ENCODE measurements around the gene TPP2.

TPP2 gene

GRCh38 chr13:102596147-102597028, at the start of gene TPP2:
TPP2 (plus strand) TSS chr13:102596986; CDS start chr13:102597039, 53 bp downstream.
- DNase-seq (ENCODE audit: low read depth in 2 of 2) = peak; percentile 98 to 99

- no peak for DNase-seq (ENCODE audit: low read depth in 2 of 2)
These were observed 48.0 kb upstream of the TPP2 start for GRCh38 chr13:102548811-102549210.

GRCh38 chr13:102550507-102550906, 46.3 kb upstream of the TPP2 start:
- no peak for DNase-seq (ENCODE audit: low read depth in 2 of 2)

- DNase-seq (ENCODE audit: low read depth in 2 of 2) = no peak
These were observed 40.8 kb upstream of the TPP2 start for GRCh38 chr13:102555914-102556553.

- DNase-seq (ENCODE audit: low read depth in 2 of 2) = no peak
These were observed 40.0 kb upstream of the TPP2 start for GRCh38 chr13:102556806-102557205.

- DNase-seq (ENCODE audit: low read depth in 2 of 2) = no peak
These were observed 38.8 kb upstream of the TPP2 start for GRCh38 chr13:102558029-102558428.

- DNase-seq (ENCODE audit: low read depth in 2 of 2) = no peak
These were observed 34.9 kb upstream of the TPP2 start for GRCh38 chr13:102561933-102562332.

GRCh38 chr13:102563267-102563666, 33.5 kb upstream of the TPP2 start:
- DNase-seq (ENCODE audit: low read depth in 2 of 2) = no peak

- no peak for DNase-seq (ENCODE audit: low read depth in 2 of 2)
These were observed 32.2 kb upstream of the TPP2 start for GRCh38 chr13:102564564-102564963.

GRCh38 chr13:102566513-102566912, 30.3 kb upstream of the TPP2 start:
- DNase-seq (ENCODE audit: low read depth in 2 of 2) = no peak

- no peak for DNase-seq (ENCODE audit: low read depth in 2 of 2)
These were observed 28.9 kb upstream of the TPP2 start for GRCh38 chr13:102567857-102568256.

GRCh38 chr13:102569488-102569887, 27.3 kb upstream of the TPP2 start:
- DNase-seq (ENCODE audit: low read depth in 2 of 2) = no peak

- DNase-seq (ENCODE audit: low read depth in 2 of 2) = no peak
These were observed 25.7 kb upstream of the TPP2 start for GRCh38 chr13:102571075-102571474.

- no peak for DNase-seq (ENCODE audit: low read depth in 2 of 2)
These were observed 24.5 kb upstream of the TPP2 start for GRCh38 chr13:102572323-102572722.

GRCh38 chr13:102580552-102581169, 16.1 kb upstream of the TPP2 start:
- DNase-seq (ENCODE audit: low read depth in 2 of 2) = peak in 1 of 2 donors; percentile 34

- no peak for DNase-seq (ENCODE audit: low read depth in 2 of 2)
These were observed 14.5 kb upstream of the TPP2 start for GRCh38 chr13:102582256-102582655.

GRCh38 chr13:102584434-102584833, 12.4 kb upstream of the TPP2 start:
- DNase-seq (ENCODE audit: low read depth in 2 of 2) = no peak

- no peak for DNase-seq (ENCODE audit: low read depth in 2 of 2)
These were observed 10.2 kb upstream of the TPP2 start for GRCh38 chr13:102586615-102587014.

GRCh38 chr13:102587916-102588315, 8.9 kb upstream of the TPP2 start:
- DNase-seq (ENCODE audit: low read depth in 2 of 2) = no peak

- DNase-seq (ENCODE audit: low read depth in 2 of 2) = no peak
These were observed 7.4 kb upstream of the TPP2 start for GRCh38 chr13:102589301-102589822.

GRCh38 chr13:102591988-102592781, 4.6 kb upstream of the TPP2 start:
- peak; percentile 63 to 68 for DNase-seq (ENCODE audit: low read depth in 2 of 2)

- no peak for DNase-seq (ENCODE audit: low read depth in 2 of 2)
These were observed 3.3 kb upstream of the TPP2 start for GRCh38 chr13:102593466-102593865.
